Uterus (tissue), 4 donors: ENCODE measurements around the gene C16orf95. TPM values are rescaled to one million over a fixed set of nuclear protein-coding genes. Genes with fewer than 3 reads are reported as not detected.

Experiments used
- DNase-seq, 2 donors: peaks; one replicate each; pipeline ENCODE4 v3.0.0-alpha.2; 2019 to 2020
- H3K27ac ChIP-seq, 2 donors: fragments of 200-600 bp; sonication (generic); 1 replicate in 1 of 2; 2 replicates in 1 of 2; pipeline ENCODE4 v1.5.1; 2016 to 2018
- H3K27me3 ChIP-seq, 2 donors: fragments of 200-600 bp; sonication (generic); one replicate each; pipeline ENCODE4 v1.5.1; 2018 to 2019; ENCODE audit warnings: control low read depth in 1 of 2
- H3K36me3 ChIP-seq, 2 donors: fragments of 200-600 bp; sonication (generic); one replicate each; pipeline ENCODE4 v1.5.1; 2019; ENCODE audit warnings: control low read depth in 1 of 2
- H3K4me1 ChIP-seq, 2 donors: fragments of 200-600 bp; sonication (generic); one replicate each; pipeline ENCODE4 v1.5.1; 2018 to 2019; ENCODE audit warnings: control low read depth in 1 of 2
- H3K4me3 ChIP-seq, 2 donors: fragments of 200-600 bp; sonication (generic); 1 replicate in 1 of 2; 2 replicates in 1 of 2; pipeline ENCODE4 v1.5.1; 2018 to 2019; ENCODE audit warnings: mild to moderate bottlenecking in 1 of 2
- H3K9me3 ChIP-seq, 2 donors: fragments of 200-600 bp; sonication (generic); one replicate each; pipeline ENCODE4 v1.5.1; 2019; ENCODE audit warnings: control low read depth in 1 of 2
- CTCF ChIP-seq, 4 experiments: fragments of 200-600 bp in 2 of 4; fragments of 450-650 bp in 2 of 4; sonication (generic) in 2 of 4; IDR thresholded peaks; one replicate each; pipeline ENCODE4 v1.5.1; 2016 to 2019; ENCODE audit warnings: antibody characterized with exemption in 4 of 4, mild to moderate bottlenecking in 2 of 4, moderate library complexity in 1 of 4
- POLR2A ChIP-seq, 2 donors: fragments of 450-650 bp; IDR thresholded peaks; one replicate each; pipeline ENCODE4 v1.6.1; 2016; ENCODE audit warnings: antibody characterized with exemption in 2 of 2, mild to moderate bottlenecking in 1 of 2, moderate library complexity in 1 of 2
- intact Hi-C: fragments of 100-400 bp; cut with DNase I; formaldehyde crosslinking; loops from one replicate; pipeline ENCODE4 v1.15.1; 2023; ENCODE audit warnings: low total_unique reads
- total RNA-seq, 4 donors: library from RNA; depleted of rRNA in 3 of 4; stranded (reverse); fragments of >200 nt in 3 of 4; gene quantifications; one replicate each; pipeline versions ENCODE4 v1.1.0 to v1.2.4, GENCODE V29; 2014 to 2023
- donor health status: DM: yes; HTN: yes; CAD: no.

C16orf95 gene
- total RNA-seq, 4 donors from 2014 or later = 3.2 to 4.2 TPM; not detected in 2

GRCh38 chr16:87320510-87321227, 3.5 kb upstream of the C16orf95 start:
- no peaks in the 10 kb centered on the region for H3K27me3 ChIP-seq
- TF ChIP-seq CTCF (IDR thresholded peaks at IDR 0.05) (no peak), POLR2A (IDR thresholded peaks at IDR 0.05) (no peak)
- no peaks in the 10 kb centered on the region for H3K9me3 ChIP-seq
- no peaks in the 10 kb centered on the region for H3K36me3 ChIP-seq
- DNase-seq = no peak
- H3K27ac ChIP-seq = no peak overlapping the region
- intact Hi-C loops = no loop called here
- H3K4me3 ChIP-seq = no peak overlapping the region
- peaks cover 0 to 7% of the 10 kb centered on the region in 2 donors for H3K4me1 ChIP-seq

GRCh38 chr16:87319997-87320491, 2.9 kb upstream of the C16orf95 start:
- no peak overlapping the region for H3K27ac ChIP-seq
- no peak for DNase-seq
- H3K4me3 ChIP-seq = no peak overlapping the region
- intact Hi-C loops = loop anchor here (10.0 kb wide), 1 partner anchor 45 kb away; no protein-coding TSS in a partner anchor
- peaks cover 0 to 7% of the 10 kb centered on the region in 2 donors for H3K4me1 ChIP-seq
- H3K9me3 ChIP-seq = no peaks in the 10 kb centered on the region
- no peaks in the 10 kb centered on the region for H3K27me3 ChIP-seq
- TF ChIP-seq POLR2A (IDR thresholded peaks at IDR 0.05) = no peak
- no peaks in the 10 kb centered on the region for H3K36me3 ChIP-seq

GRCh38 chr16:87319011-87319410, 1.8 kb upstream of the C16orf95 start:
- no peaks in the 10 kb centered on the region for H3K9me3 ChIP-seq
- H3K36me3 ChIP-seq = no peaks in the 10 kb centered on the region
- no peak for TF ChIP-seq CTCF (IDR thresholded peaks at IDR 0.05)
- no peak for TF ChIP-seq POLR2A (IDR thresholded peaks at IDR 0.05)
- no peak overlapping the region for H3K27ac ChIP-seq
- intact Hi-C loops = loop anchor here (10.0 kb wide), 1 partner anchor 46 kb away; no protein-coding TSS in a partner anchor
- no peak overlapping the region for H3K4me3 ChIP-seq
- H3K27me3 ChIP-seq = no peaks in the 10 kb centered on the region
- no peak for DNase-seq
- peaks cover 0 to 7% of the 10 kb centered on the region in 2 donors for H3K4me1 ChIP-seq

- no peaks in the 10 kb centered on the region for H3K9me3 ChIP-seq
- H3K36me3 ChIP-seq = no peaks in the 10 kb centered on the region
- H3K4me3 ChIP-seq = peak overlapping the region; percentile 97
- H3K27ac ChIP-seq = peak overlapping the region; percentile 94 to 96
- H3K4me1 ChIP-seq = peaks cover 0 to 7% of the 10 kb centered on the region in 2 donors
- intact Hi-C loops = loop anchor here (10.0 kb wide), 1 partner anchor 47 kb away; no protein-coding TSS in a partner anchor
- no peak for TF ChIP-seq CTCF (IDR thresholded peaks at IDR 0.05)
- no peak for TF ChIP-seq POLR2A (IDR thresholded peaks at IDR 0.05)
- H3K27me3 ChIP-seq = no peaks in the 10 kb centered on the region
- peak; percentile 51 to 52 for DNase-seq
Measured at GRCh38 chr16:87317750-87318644, 805 bp upstream of the C16orf95 start.

- H3K4me1 ChIP-seq = peaks cover 0 to 7% of the 10 kb centered on the region in 2 donors
- no peaks in the 10 kb centered on the region for H3K9me3 ChIP-seq
- peak overlapping the region; percentile 94 to 96 for H3K27ac ChIP-seq
- TF ChIP-seq POLR2A (IDR thresholded peaks at IDR 0.05) (no peak), CTCF (IDR thresholded peaks at IDR 0.05) (no peak)
- no peaks in the 10 kb centered on the region for H3K36me3 ChIP-seq
- intact Hi-C loops = loop anchor here (10.0 kb wide), 1 partner anchor 48 kb away; no protein-coding TSS in a partner anchor
- H3K27me3 ChIP-seq = no peaks in the 10 kb centered on the region
- no peak for DNase-seq
- H3K4me3 ChIP-seq = peak overlapping the region; percentile 97
Measured at GRCh38 chr16:87316450-87316922, 706 bp downstream of the C16orf95 start.
